ENCODE results near the gene TSHZ3.

The TSHZ3 gene

GRCh38 chr19:31350033-31350692 lies 927 bp upstream of the TSHZ3 start:
- Histone ChIP-seq H4K20me1 (ENCODE audit: insufficient read depth, low read length) (no peaks in the 10 kb centered on the region), H3K79me2 (ENCODE audit: low read length) (no peaks in the 10 kb centered on the region), H3K9me3 (ENCODE audit: insufficient read depth, low read length) (0 out of 2 replicates have a peak, but pooled peaks cover 5% of the 10 kb centered on the region), H2AFZ (ENCODE audit: low read depth, low read length) (no peak overlapping the region), H3K4me2 (ENCODE audit: low read length) (no peak overlapping the region), H3K27me3 (ENCODE audit: low read depth, low read length) (no peaks in the 10 kb centered on the region), H3K36me3 (replicated peaks; ENCODE audit: low read depth, low read length) (no peaks in the 10 kb centered on the region), H3K4me3 (ENCODE audit: low read length) (no peak overlapping the region), H3K4me1 (ENCODE audit: low read length) (no peaks in the 10 kb centered on the region), H3K9ac (ENCODE audit: low read length) (no peak overlapping the region), H3K27ac (ENCODE audit: low read length) (no peak overlapping the region)
- TF ChIP-seq EZH2phosphoT487 (IDR thresholded peaks at IDR 0.05; ENCODE audit: low read depth): no peak
- TF ChIP-seq, protein P1, sequence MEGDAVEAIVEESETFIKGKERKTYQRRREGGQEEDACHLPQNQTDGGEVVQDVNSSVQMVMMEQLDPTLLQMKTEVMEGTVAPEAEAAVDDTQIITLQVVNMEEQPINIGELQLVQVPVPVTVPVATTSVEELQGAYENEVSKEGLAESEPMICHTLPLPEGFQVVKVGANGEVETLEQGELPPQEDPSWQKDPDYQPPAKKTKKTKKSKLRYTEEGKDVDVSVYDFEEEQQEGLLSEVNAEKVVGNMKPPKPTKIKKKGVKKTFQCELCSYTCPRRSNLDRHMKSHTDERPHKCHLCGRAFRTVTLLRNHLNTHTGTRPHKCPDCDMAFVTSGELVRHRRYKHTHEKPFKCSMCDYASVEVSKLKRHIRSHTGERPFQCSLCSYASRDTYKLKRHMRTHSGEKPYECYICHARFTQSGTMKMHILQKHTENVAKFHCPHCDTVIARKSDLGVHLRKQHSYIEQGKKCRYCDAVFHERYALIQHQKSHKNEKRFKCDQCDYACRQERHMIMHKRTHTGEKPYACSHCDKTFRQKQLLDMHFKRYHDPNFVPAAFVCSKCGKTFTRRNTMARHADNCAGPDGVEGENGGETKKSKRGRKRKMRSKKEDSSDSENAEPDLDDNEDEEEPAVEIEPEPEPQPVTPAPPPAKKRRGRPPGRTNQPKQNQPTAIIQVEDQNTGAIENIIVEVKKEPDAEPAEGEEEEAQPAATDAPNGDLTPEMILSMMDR (IDR thresholded peaks at IDR 0.05; ENCODE audit: low read depth, low read length): no peak

DNA sequence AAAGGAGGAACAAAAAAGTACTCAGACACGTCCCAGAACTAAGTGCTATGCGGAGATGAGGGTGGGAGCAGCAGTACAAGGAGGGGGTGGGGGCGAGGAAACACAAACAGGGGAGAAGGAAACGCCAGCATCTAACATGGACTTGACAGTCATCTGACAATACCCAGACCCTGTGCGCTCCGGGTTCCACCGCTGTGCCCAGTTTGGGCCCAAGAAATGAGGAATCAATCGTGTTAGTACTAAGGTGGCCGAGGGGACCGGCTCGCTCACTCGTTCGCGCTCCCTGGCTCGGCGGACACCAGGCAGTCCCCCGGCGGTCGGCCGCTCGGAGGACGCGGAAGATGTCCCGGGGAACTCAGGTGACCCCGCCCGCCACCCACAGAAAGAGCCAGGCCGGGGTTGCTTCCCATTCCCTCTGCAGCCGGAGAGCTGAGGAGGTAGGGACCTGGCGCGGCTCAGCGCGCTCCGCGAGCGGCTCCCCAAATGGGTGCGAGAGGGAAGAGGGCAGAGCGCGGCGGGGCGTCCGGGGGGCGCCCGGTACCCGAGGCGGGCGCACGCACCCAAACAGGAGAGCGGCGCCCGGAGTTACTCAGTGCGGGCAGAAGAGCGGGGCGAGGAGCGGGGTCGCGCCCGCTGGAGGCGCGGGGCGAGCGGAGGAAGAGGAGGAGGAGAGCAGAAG lies 616 bp downstream of the TSHZ3 start:
- no peak overlapping the region for H3K4me2 ChIP-seq (ENCODE audit: low read length)
- no peak overlapping the region for H2AFZ ChIP-seq (ENCODE audit: low read depth, low read length)
- no peaks in the 10 kb centered on the region for H3K36me3 ChIP-seq (replicated peaks; ENCODE audit: low read depth, low read length)
- TF ChIP-seq EZH2phosphoT487 (IDR thresholded peaks at IDR 0.05; ENCODE audit: low read depth): no peak
- no peak overlapping the region for H3K9ac ChIP-seq (ENCODE audit: low read length)
- no peaks in the 10 kb centered on the region for H3K4me1 ChIP-seq (ENCODE audit: low read length)
- H3K9me3 ChIP-seq (ENCODE audit: insufficient read depth, low read length): 0 out of 2 replicates have a peak, but pooled peaks cover 5% of the 10 kb centered on the region
- H4K20me1 ChIP-seq (ENCODE audit: insufficient read depth, low read length): no peaks in the 10 kb centered on the region
- no peaks in the 10 kb centered on the region for H3K79me2 ChIP-seq (ENCODE audit: low read length)
- H3K27me3 ChIP-seq (ENCODE audit: low read depth, low read length): no peaks in the 10 kb centered on the region
- no peak overlapping the region for H3K27ac ChIP-seq (ENCODE audit: low read length)
- H3K4me3 ChIP-seq (ENCODE audit: low read length): no peak overlapping the region

DNA sequence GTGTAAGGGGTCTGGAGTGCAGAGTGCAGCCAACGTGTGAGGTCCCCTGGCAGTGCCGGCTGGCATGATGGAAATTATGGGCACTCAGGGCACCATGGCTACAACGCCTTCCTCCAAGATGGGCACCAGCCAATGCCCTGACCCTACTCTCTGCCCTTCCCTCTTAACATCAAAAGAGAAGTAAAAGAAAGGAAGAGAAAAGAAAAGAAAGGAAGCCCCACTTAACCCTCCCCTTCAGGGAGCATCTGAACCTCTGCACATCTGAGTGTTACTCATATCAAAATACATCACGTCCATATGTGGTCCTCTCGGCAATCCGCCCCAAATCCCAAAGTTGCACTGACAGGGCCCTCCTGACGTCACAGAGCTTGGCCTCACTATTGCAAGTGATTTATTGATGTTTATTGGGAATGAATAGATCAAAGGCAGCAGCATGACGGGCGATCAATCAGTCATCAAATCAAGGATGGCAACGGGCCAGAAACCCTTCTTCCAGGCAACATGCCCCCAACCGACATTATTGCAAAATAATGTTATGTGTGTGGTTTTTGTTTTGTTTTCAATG lies 1.3 kb downstream of the TSHZ3 start:
- Histone ChIP-seq H3K4me1 (ENCODE audit: low read length) (no peaks in the 10 kb centered on the region), H3K27ac (ENCODE audit: low read length) (no peak overlapping the region), H3K36me3 (replicated peaks; ENCODE audit: low read depth, low read length) (no peaks in the 10 kb centered on the region), H3K4me3 (ENCODE audit: low read length) (no peak overlapping the region), H3K79me2 (ENCODE audit: low read length) (no peaks in the 10 kb centered on the region), H3K9me3 (ENCODE audit: insufficient read depth, low read length) (0 out of 2 replicates have a peak, but pooled peaks cover 5% of the 10 kb centered on the region), H3K27me3 (ENCODE audit: low read depth, low read length) (no peaks in the 10 kb centered on the region), H3K4me2 (ENCODE audit: low read length) (no peak overlapping the region), H3K9ac (ENCODE audit: low read length) (no peak overlapping the region), H4K20me1 (ENCODE audit: insufficient read depth, low read length) (no peaks in the 10 kb centered on the region), H2AFZ (ENCODE audit: low read depth, low read length) (no peak overlapping the region)
- TF ChIP-seq, protein P1 (IDR thresholded peaks at IDR 0.05; ENCODE audit: low read depth, low read length): no peak
- no peak for TF ChIP-seq EZH2phosphoT487 (IDR thresholded peaks at IDR 0.05; ENCODE audit: low read depth)

DNA sequence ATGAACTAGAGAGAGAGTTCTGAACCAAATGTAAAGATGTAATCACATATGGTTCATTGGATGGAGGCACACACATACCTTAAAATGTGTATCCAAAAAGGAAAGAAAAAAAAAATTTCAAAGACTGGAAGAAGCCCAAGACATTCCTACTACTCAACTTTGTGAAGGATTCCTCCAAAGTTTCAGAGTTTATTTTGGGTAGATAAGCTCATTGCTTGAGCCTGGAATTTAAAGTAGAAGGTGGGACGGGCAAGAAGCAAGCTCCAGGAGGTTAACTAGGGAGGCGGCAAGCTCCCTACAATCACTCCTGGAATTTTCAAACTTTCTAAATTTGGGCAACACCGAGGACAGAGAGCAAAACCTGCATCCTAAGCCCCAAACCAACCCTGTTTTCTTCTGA lies 1.9 kb downstream of the TSHZ3 start:
- H3K27ac ChIP-seq (ENCODE audit: low read length): no peak overlapping the region
- H2AFZ ChIP-seq (ENCODE audit: low read depth, low read length): no peak overlapping the region
- no peak overlapping the region for H3K9ac ChIP-seq (ENCODE audit: low read length)
- H3K36me3 ChIP-seq (replicated peaks; ENCODE audit: low read depth, low read length): no peaks in the 10 kb centered on the region
- H3K27me3 ChIP-seq (ENCODE audit: low read depth, low read length): no peaks in the 10 kb centered on the region
- no peaks in the 10 kb centered on the region for H4K20me1 ChIP-seq (ENCODE audit: insufficient read depth, low read length)
- no peaks in the 10 kb centered on the region for H3K79me2 ChIP-seq (ENCODE audit: low read length)
- H3K4me3 ChIP-seq (ENCODE audit: low read length): no peak overlapping the region
- TF ChIP-seq, protein P1 (IDR thresholded peaks at IDR 0.05; ENCODE audit: low read depth, low read length): no peak
- TF ChIP-seq EZH2phosphoT487 (IDR thresholded peaks at IDR 0.05; ENCODE audit: low read depth): no peak
- no peak overlapping the region for H3K4me2 ChIP-seq (ENCODE audit: low read length)
- no peaks in the 10 kb centered on the region for H3K9me3 ChIP-seq (ENCODE audit: insufficient read depth, low read length)
- no peaks in the 10 kb centered on the region for H3K4me1 ChIP-seq (ENCODE audit: low read length)

Measured in OCI-LY3 (cell line).